ENCODE results near the gene NKX6-1.
A peak's percentile ranks its signal among the peaks of the same experiment; 100 is the strongest.

NKX6-1 gene

GRCh38 chr4:84498935-84499623 is at the start of gene NKX6-1:
NKX6-1 (minus strand) TSS chr4:84499292; CDS start chr4:84498228, 1,064 bp downstream.
- FAIRE-seq = no peak

- no peak for FAIRE-seq
These were observed 48.1 kb upstream of the NKX6-1 start for GRCh38 chr4:84547211-84547610.

- FAIRE-seq = no peak
These were observed 46.0 kb upstream of the NKX6-1 start for GRCh38 chr4:84545093-84545492.

GRCh38 chr4:84535901-84536300 is 36.8 kb upstream of the NKX6-1 start:
- no peak for FAIRE-seq

- no peak for FAIRE-seq
These were observed 32.6 kb upstream of the NKX6-1 start for GRCh38 chr4:84531689-84532088.

GRCh38 chr4:84530871-84531270 is 31.8 kb upstream of the NKX6-1 start:
- no peak for FAIRE-seq

GRCh38 chr4:84530454-84530853 is 31.4 kb upstream of the NKX6-1 start:
- no peak for FAIRE-seq

GRCh38 chr4:84529169-84529751 is 30.2 kb upstream of the NKX6-1 start:
- FAIRE-seq = peak; percentile 31

GRCh38 chr4:84527391-84527790 is 28.3 kb upstream of the NKX6-1 start:
- no peak for FAIRE-seq

GRCh38 chr4:84515075-84515474 is 16.0 kb upstream of the NKX6-1 start:
- FAIRE-seq = no peak

GRCh38 chr4:84512277-84512676 is 13.2 kb upstream of the NKX6-1 start:
- FAIRE-seq = no peak

GRCh38 chr4:84511703-84512102 is 12.6 kb upstream of the NKX6-1 start:
- FAIRE-seq = no peak

- FAIRE-seq = no peak
These were observed 8.8 kb upstream of the NKX6-1 start for GRCh38 chr4:84507941-84508340.

GRCh38 chr4:84504821-84505220 is 5.7 kb upstream of the NKX6-1 start:
- FAIRE-seq = no peak

- FAIRE-seq = peak; percentile 53
These were observed 4.7 kb upstream of the NKX6-1 start for GRCh38 chr4:84503495-84504437.

GRCh38 chr4:84502955-84503373 is 3.9 kb upstream of the NKX6-1 start:
- FAIRE-seq = no peak

GRCh38 chr4:84502333-84502954 is 3.4 kb upstream of the NKX6-1 start:
- no peak for FAIRE-seq

- FAIRE-seq = no peak
These were observed 2.7 kb upstream of the NKX6-1 start for GRCh38 chr4:84501721-84502267.

GRCh38 chr4:84501202-84501503 is 2.1 kb upstream of the NKX6-1 start:
- FAIRE-seq = no peak

- FAIRE-seq = no peak
These were observed 1.5 kb upstream of the NKX6-1 start for GRCh38 chr4:84500386-84501201.

GRCh38 chr4:84499624-84499982 is 511 bp upstream of the NKX6-1 start:
- no peak for FAIRE-seq
